Panc1 (cell line): ENCODE measurements around the gene PRUNE1.

Experiments
- POLR2AphosphoS5 ChIP-seq: IDR thresholded peaks from 2 replicates; pipeline ENCODE4 v1.6.1; 2012; ENCODE audit warnings: mild to moderate bottlenecking, low read depth, low read length, moderate library complexity
- SIN3A ChIP-seq: IDR thresholded peaks from 2 replicates; pipeline ENCODE4 v1.6.1; 2012; ENCODE audit warnings: low read depth, mild to moderate bottlenecking, low read length, moderate library complexity, borderline replicate concordance; ENCODE audit not compliant: insufficient read depth
- TCF7L2 ChIP-seq: IDR thresholded peaks from 2 replicates; pipeline ENCODE4 v1.6.1; 2011; ENCODE audit warnings: mild to moderate bottlenecking, low read depth, low read length, inconsistent platforms
- TF ChIP-seq, protein P1 (sequence below): fragments of 450-650 bp; IDR thresholded peaks from 2 replicates; pipeline ENCODE4 v1.5.1; 2017; ENCODE audit warnings: mild to moderate bottlenecking
- TF ChIP-seq, protein P2 (sequence below), 2 experiments: IDR thresholded peaks; 2 replicates each; pipeline ENCODE4 v1.6.1; 2011 to 2012; ENCODE audit warnings: low read depth in 2 of 2, control low read depth in 1 of 2, low read length in 1 of 2, mild to moderate bottlenecking in 1 of 2, moderate library complexity in 1 of 2; ENCODE audit not compliant: insufficient read depth in 1 of 2

- TF ChIP-seq, protein P1, sequence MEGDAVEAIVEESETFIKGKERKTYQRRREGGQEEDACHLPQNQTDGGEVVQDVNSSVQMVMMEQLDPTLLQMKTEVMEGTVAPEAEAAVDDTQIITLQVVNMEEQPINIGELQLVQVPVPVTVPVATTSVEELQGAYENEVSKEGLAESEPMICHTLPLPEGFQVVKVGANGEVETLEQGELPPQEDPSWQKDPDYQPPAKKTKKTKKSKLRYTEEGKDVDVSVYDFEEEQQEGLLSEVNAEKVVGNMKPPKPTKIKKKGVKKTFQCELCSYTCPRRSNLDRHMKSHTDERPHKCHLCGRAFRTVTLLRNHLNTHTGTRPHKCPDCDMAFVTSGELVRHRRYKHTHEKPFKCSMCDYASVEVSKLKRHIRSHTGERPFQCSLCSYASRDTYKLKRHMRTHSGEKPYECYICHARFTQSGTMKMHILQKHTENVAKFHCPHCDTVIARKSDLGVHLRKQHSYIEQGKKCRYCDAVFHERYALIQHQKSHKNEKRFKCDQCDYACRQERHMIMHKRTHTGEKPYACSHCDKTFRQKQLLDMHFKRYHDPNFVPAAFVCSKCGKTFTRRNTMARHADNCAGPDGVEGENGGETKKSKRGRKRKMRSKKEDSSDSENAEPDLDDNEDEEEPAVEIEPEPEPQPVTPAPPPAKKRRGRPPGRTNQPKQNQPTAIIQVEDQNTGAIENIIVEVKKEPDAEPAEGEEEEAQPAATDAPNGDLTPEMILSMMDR = no peak
- TF ChIP-seq POLR2AphosphoS5 (no peak), TCF7L2 (no peak), SIN3A (no peak)
- TF ChIP-seq, protein P2, sequence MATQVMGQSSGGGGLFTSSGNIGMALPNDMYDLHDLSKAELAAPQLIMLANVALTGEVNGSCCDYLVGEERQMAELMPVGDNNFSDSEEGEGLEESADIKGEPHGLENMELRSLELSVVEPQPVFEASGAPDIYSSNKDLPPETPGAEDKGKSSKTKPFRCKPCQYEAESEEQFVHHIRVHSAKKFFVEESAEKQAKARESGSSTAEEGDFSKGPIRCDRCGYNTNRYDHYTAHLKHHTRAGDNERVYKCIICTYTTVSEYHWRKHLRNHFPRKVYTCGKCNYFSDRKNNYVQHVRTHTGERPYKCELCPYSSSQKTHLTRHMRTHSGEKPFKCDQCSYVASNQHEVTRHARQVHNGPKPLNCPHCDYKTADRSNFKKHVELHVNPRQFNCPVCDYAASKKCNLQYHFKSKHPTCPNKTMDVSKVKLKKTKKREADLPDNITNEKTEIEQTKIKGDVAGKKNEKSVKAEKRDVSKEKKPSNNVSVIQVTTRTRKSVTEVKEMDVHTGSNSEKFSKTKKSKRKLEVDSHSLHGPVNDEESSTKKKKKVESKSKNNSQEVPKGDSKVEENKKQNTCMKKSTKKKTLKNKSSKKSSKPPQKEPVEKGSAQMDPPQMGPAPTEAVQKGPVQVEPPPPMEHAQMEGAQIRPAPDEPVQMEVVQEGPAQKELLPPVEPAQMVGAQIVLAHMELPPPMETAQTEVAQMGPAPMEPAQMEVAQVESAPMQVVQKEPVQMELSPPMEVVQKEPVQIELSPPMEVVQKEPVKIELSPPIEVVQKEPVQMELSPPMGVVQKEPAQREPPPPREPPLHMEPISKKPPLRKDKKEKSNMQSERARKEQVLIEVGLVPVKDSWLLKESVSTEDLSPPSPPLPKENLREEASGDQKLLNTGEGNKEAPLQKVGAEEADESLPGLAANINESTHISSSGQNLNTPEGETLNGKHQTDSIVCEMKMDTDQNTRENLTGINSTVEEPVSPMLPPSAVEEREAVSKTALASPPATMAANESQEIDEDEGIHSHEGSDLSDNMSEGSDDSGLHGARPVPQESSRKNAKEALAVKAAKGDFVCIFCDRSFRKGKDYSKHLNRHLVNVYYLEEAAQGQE (IDR thresholded peaks at IDR 0.05; ENCODE audit: insufficient read depth in 1 of 2, low read depth in 2 of 2, low read length in 1 of 2) = no peak
Measured at GRCh38 chr1:151013518-151013917, 5.3 kb downstream of the PRUNE1 start.
